ENCODE data around the gene FRMD4B.
"Not testable (repeated sequence)": the region's sequence is repeated elsewhere in the genome, so short reads cannot be mapped to it uniquely, and the experiment has no call there.

Gene FRMD4B

DNA sequence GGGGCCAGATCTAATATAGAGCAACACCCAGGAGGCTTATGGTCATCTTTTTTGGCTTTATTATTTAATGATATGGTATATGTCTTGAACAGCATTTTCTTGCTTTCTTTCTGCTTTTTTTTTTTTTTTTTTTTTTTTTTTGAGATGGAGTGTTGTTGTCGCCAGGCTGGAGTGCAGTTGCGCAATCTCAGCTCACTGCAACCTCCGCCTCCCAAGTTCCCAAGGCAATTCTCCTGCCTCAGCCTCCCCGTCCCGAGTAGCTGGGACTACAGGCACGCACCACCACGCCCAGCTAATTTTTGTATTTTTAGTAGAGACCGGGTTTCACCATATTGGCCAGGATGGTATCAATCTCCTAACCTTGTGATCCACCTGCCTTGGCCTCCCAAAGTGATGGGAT lies 108.5 kb downstream of the FRMD4B start:
- H3K36me3 Mint-ChIP-seq; H3K27ac Mint-ChIP-seq; H3K27me3 Mint-ChIP-seq; H3K4me3 Mint-ChIP-seq; H3K9me3 Mint-ChIP-seq (ENCODE audit: low read depth): not testable (repeated sequence)
- peaks cover 13% of the 10 kb centered on the region for H3K4me1 Mint-ChIP-seq (ENCODE audit: low read depth)

DNA sequence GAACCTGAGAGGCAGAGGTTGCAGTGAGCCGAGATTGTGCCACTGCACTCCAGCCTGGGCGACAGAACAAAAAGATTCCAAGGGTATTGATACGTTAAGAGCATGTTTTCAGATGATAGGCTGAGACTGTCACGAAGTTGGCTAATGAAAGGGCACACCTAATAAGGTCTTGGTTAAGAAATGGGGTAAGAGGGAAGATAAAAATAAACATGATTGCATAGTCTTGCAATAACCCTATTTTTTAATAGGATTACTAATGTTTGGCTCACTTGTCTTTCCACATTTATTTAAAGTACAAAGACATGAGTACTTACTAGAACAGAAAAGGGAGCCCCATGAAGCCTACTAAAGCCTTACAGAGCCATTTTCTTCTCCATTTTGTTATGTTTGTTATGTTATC lies 109.0 kb downstream of the FRMD4B start:
- H3K27me3 Mint-ChIP-seq, result peaks cover 2% of the 10 kb centered on the region
- no peaks in the 10 kb centered on the region for H3K9me3 Mint-ChIP-seq (ENCODE audit: low read depth)
- H3K4me1 Mint-ChIP-seq (ENCODE audit: low read depth), result peaks cover 8% of the 10 kb centered on the region
- no peak overlapping the region for H3K4me3 Mint-ChIP-seq
- no peaks in the 10 kb centered on the region for H3K36me3 Mint-ChIP-seq
- no peak overlapping the region for H3K27ac Mint-ChIP-seq

DNA sequence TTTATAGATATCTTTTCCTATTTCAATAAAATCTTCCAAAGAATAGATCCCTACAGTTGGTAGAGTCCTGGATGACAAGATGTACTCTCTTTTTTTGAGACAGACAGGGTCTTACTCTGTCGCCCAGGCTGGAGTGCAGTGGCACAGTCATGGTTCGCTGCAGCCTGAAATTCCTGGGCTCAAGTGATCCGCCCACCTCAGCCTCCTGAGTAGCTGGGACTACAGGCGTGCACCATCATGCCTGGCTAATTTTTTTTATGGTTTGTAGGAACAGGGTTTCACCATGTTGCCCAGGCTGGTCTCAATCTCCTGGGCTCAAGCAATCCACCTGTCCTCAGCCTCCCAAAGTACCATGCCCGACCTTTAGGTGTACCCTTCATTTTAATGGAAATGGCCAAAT lies 109.7 kb downstream of the FRMD4B start:
- H3K36me3 Mint-ChIP-seq; H3K9me3 Mint-ChIP-seq (ENCODE audit: low read depth); H3K4me1 Mint-ChIP-seq (ENCODE audit: low read depth); H3K27ac Mint-ChIP-seq; H3K27me3 Mint-ChIP-seq; H3K4me3 Mint-ChIP-seq: not testable (repeated sequence)

DNA sequence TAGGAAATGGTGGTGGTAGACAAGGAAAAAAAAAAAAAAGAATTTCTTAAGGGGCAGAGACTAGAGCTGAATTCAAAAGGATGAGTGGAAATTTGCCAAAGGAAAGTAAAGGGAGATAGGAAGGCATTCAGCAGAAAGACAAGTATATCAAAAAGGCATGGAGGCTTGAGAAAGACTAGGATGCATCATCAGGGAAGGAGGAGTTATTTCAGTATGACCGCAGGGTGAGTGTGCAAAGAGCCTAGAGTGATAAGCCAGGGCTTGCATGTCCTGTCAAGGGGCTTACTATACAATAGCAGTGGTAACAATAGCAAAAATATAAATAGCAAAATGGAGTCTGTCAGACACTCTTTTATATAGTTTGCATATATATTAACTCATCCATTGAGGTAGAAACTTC lies 112.0 kb downstream of the FRMD4B start:
- Mint-ChIP-seq H3K4me3 (no peak overlapping the region), H3K27ac (no peak overlapping the region), H3K27me3 (peaks cover 2% of the 10 kb centered on the region), H3K36me3 (no peaks in the 10 kb centered on the region), H3K4me1 (ENCODE audit: low read depth) (no peaks in the 10 kb centered on the region), H3K9me3 (ENCODE audit: low read depth) (no peaks in the 10 kb centered on the region)

DNA sequence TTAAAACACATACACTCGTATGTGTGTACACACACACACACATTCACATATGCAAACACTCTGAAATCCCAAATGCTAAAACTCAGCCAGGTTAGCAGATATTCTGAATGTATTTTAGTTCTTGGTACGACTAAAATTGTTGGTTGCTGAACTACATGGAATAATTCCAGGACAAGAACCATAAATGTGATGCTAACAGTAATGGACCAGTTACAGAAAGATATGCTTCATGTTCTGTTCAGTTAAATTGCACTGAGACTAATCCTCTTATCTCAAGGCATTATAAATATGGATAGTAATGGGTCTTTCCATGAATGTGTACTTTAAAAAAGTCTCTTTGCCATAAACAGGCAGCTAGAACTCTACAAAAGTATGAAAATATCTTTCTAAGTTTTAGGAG lies 113.3 kb downstream of the FRMD4B start:
- no peaks in the 10 kb centered on the region for H3K36me3 Mint-ChIP-seq
- H3K27me3 Mint-ChIP-seq, result peaks cover 2% of the 10 kb centered on the region
- H3K4me3 Mint-ChIP-seq, result no peak overlapping the region
- H3K4me1 Mint-ChIP-seq (ENCODE audit: low read depth), result no peaks in the 10 kb centered on the region
- no peak overlapping the region for H3K27ac Mint-ChIP-seq
- H3K9me3 Mint-ChIP-seq (ENCODE audit: low read depth), result no peaks in the 10 kb centered on the region

DNA sequence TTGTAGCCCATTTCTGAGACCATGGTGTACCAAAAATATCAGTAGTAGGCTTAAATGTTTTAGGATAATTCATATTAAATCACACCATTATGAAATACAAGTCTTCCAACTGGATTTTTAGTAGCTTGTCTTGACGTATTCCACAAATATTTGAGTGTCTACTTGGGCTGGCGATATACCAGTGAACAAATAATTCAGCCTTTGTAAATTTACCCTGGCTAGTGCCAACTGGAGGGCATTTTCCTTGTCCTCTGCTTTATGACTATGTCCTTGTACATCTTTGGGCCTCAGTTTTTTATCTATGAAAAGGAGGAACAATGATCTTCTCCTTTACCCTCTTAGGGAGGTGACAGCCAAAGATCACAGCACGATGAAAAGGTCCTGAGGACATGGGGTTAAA lies 114.8 kb downstream of the FRMD4B start:
- no peak overlapping the region for H3K27ac Mint-ChIP-seq
- H3K9me3 Mint-ChIP-seq (ENCODE audit: low read depth), result no peaks in the 10 kb centered on the region
- H3K27me3 Mint-ChIP-seq, result no peaks in the 10 kb centered on the region
- no peaks in the 10 kb centered on the region for H3K4me1 Mint-ChIP-seq (ENCODE audit: low read depth)
- no peaks in the 10 kb centered on the region for H3K36me3 Mint-ChIP-seq
- no peak overlapping the region for H3K4me3 Mint-ChIP-seq

DNA sequence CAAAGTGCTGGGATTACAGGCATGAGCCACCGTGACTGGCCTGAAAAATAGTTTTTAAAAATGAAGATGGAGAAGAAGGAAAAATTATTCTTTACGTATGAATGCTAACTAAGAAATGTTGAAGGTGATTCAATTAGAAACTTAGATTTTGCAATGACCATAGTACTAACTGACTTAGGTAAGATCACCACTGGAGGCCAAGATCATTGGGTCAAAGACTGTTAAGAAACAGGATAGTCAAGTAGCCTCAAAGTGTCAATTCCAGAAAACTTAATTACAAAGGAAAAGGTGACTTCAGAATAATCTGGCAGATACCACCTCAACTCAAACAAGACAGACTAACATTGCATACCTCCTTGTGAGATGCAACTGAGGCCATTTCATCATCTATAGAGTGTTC lies 119.3 kb downstream of the FRMD4B start:
- Mint-ChIP-seq H3K27ac (no peak overlapping the region), H3K36me3 (no peaks in the 10 kb centered on the region), H3K9me3 (ENCODE audit: low read depth) (no peaks in the 10 kb centered on the region), H3K4me3 (no peak overlapping the region), H3K27me3 (no peaks in the 10 kb centered on the region), H3K4me1 (ENCODE audit: low read depth) (no peaks in the 10 kb centered on the region)

DNA sequence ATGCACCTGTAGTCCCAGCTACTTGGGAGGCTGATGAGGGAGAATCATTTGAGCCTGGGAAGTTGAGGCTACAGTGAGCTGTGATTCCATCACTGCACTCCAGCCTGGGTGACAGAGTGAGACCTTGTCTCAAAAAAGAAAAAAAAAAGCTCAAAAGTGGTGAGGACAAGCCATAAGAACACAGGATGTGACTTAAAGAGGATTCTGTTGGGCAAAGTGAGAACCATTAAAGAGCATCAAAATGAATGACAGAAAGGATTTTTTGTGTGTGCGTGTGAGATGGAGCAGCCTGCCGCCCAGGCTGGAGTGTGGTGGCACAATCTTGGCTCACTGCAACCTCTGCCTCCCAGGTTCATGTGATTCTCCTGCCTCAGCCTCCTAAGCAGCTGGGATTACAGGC lies 119.8 kb downstream of the FRMD4B start:
- H3K36me3 Mint-ChIP-seq; H3K27ac Mint-ChIP-seq; H3K4me3 Mint-ChIP-seq; H3K9me3 Mint-ChIP-seq (ENCODE audit: low read depth); H3K27me3 Mint-ChIP-seq; H3K4me1 Mint-ChIP-seq (ENCODE audit: low read depth): not testable (repeated sequence)

DNA sequence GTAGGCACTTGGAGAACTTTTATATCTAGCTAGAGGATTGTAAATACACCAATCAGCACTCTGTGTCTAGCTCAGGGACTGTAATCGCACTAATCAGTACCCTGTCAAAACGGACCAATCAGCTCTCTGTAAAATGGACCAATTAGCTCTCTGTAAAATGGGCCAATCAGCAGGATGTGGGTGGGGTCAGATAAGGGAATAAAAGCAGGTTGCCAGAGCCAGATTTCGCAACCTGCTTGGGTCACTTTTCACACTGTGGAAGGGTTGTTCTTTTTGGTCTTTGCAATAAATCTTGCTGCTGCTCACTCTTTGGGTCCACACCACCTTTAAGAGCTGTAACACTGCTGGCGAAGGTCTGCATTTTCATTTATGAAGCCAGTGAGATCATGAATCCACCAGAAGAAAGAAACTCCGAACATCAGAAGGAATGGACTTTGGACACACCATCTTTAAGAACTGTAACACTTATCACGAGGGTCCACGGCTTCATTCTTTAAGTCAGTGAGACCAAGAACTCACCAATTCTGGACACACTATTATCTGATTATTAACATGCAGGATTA lies 125.0 kb downstream of the FRMD4B start:
- H3K4me3 Mint-ChIP-seq; H3K27me3 Mint-ChIP-seq; H3K9me3 Mint-ChIP-seq (ENCODE audit: low read depth); H3K27ac Mint-ChIP-seq; H3K4me1 Mint-ChIP-seq (ENCODE audit: low read depth); H3K36me3 Mint-ChIP-seq: not testable (repeated sequence)

DNA sequence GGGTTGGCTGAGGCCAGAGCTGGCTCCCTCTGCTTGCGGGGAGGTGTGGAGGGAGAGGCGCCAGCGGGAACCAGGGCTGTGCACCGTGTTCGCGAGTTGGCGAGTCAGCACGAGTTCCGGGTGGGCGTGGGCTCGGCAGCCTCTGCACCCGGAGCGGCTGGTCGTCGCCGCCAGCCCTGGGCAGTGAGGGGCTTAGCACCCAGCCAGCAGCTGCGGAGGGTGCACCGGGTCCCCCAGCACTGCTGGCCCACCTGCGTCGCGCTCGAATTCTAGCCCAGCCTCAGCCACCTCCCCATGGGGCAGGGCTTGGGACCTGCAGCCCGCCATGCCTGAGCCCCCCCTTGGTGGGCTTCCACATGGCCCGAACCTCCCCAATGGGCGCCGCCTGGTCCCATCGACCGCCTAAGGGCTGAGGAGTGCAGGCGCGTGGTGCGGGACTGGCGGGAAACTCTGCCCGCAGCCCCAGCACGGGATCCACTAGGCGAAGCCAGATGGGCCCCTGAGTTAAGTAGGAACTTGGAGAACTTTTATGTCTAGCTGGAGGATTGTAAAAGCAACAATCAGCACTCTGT lies 125.6 kb downstream of the FRMD4B start:
- H3K4me3 Mint-ChIP-seq, result no peak overlapping the region
- H3K9me3 Mint-ChIP-seq (ENCODE audit: low read depth), result no peaks in the 10 kb centered on the region
- no peaks in the 10 kb centered on the region for H3K36me3 Mint-ChIP-seq
- H3K4me1 Mint-ChIP-seq (ENCODE audit: low read depth), result no peaks in the 10 kb centered on the region
- no peaks in the 10 kb centered on the region for H3K27me3 Mint-ChIP-seq
- no peak overlapping the region for H3K27ac Mint-ChIP-seq

DNA sequence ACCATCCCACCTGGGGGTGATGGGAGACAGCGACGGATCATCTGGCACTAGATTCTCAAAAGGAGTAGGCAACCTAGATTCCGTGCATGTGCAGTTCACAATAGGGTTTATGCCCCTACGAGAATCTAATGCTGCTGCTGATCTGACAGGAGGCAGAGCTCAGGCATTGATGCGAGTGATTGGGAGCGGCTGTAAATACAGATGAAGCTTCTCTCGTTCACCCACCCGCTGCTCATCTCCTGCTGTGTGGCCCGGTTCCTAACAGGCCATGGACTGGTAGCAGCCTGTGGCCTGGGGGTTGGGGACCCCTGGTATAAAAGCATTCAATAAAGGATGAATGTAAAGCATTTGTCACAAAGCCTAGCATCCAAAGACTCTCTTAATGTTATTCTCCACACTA lies 126.8 kb downstream of the FRMD4B start:
- Mint-ChIP-seq H3K36me3 (no peaks in the 10 kb centered on the region), H3K27me3 (no peaks in the 10 kb centered on the region), H3K9me3 (ENCODE audit: low read depth) (no peaks in the 10 kb centered on the region), H3K4me1 (ENCODE audit: low read depth) (no peaks in the 10 kb centered on the region), H3K4me3 (no peak overlapping the region), H3K27ac (no peak overlapping the region)

DNA sequence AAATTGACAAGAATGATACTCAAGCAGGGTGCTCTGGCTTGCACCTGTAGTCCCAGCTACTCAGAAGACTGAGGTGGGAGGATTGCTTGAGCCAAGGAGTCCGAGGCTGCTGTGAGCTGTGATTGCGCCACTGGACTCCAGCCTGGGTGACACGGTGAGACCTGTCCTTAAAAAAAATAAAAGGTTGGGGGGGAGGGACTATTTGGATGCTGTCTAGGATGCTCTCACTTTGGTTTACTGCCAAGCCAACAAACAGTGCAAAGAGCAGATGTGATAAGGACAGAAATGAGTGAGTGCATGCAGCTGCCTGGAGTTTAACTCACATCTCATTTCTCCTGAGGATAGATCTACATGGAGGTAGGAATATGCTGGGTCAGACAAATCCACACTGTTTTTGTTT lies 130.0 kb downstream of the FRMD4B start:
- Mint-ChIP-seq H3K27me3 (no peaks in the 10 kb centered on the region), H3K36me3 (no peaks in the 10 kb centered on the region), H3K4me1 (ENCODE audit: low read depth) (no peaks in the 10 kb centered on the region), H3K9me3 (ENCODE audit: low read depth) (no peaks in the 10 kb centered on the region), H3K27ac (no peak overlapping the region), H3K4me3 (no peak overlapping the region)

DNA sequence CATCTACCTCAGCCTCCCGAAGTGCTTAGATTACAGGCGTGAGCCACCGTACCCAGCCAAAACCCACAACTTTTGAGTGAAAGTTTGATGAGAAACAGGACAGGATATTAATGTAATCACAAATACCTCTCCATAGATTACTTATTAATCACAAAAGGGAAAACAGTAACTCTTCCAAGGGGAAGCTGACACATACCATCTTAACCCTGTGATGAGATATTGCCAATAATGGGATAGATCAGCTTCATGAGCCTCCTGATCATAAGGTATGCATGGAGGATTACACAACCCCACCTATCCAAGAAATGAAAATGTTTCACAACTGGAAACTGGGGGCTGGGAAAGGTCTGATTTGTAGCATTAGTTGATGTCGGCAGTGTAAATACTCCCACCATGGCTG lies 131.5 kb downstream of the FRMD4B start:
- H3K9me3 Mint-ChIP-seq (ENCODE audit: low read depth), result no peaks in the 10 kb centered on the region
- H3K27me3 Mint-ChIP-seq, result no peaks in the 10 kb centered on the region
- H3K36me3 Mint-ChIP-seq, result no peaks in the 10 kb centered on the region
- H3K27ac Mint-ChIP-seq, result no peak overlapping the region
- H3K4me3 Mint-ChIP-seq, result no peak overlapping the region
- H3K4me1 Mint-ChIP-seq (ENCODE audit: low read depth), result peaks cover 7% of the 10 kb centered on the region

DNA sequence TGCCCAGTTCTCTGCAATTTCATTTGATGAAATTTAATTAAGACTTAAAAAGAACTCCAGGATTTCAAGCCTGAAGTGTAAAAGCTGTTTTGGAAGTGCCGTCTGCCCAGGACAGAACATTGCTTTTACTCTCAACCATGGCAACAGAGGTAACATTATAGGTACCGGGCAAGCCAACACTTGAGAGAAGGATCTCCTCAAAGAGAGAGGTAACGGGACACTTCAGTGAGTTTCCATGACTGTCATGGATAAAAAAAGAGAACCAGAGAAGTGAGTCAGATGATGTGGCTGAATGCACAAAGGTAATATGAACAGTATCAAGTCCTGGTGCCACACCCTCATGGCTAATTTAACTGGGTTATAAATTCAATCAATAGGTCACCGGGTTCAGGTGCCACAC lies 133.3 kb downstream of the FRMD4B start:
- Mint-ChIP-seq H3K9me3 (ENCODE audit: low read depth) (no peaks in the 10 kb centered on the region), H3K27ac (no peak overlapping the region), H3K27me3 (no peaks in the 10 kb centered on the region), H3K36me3 (no peaks in the 10 kb centered on the region), H3K4me3 (no peak overlapping the region), H3K4me1 (ENCODE audit: low read depth) (peaks cover 10% of the 10 kb centered on the region)

DNA sequence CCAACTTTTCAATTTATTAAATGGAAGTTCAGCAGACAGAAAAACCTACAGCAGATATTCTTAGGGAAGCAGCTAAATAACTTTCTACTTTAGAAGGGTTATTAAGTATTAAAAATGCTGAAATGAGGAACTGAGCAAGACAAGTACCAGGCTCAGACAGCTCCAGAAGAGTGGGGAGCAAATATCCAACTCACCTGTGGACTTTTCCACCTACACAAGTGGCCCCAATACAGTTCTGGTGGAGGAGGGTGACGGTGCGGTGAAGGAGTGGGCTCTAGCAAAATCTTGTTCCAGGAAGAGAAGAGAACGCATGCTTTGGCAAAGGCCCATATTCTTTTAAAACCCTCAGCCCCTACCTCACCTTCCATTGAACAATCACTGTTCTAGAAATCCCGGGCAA lies 133.7 kb downstream of the FRMD4B start:
- Mint-ChIP-seq H3K27ac (no peak overlapping the region), H3K4me3 (no peak overlapping the region), H3K27me3 (no peaks in the 10 kb centered on the region)

DNA sequence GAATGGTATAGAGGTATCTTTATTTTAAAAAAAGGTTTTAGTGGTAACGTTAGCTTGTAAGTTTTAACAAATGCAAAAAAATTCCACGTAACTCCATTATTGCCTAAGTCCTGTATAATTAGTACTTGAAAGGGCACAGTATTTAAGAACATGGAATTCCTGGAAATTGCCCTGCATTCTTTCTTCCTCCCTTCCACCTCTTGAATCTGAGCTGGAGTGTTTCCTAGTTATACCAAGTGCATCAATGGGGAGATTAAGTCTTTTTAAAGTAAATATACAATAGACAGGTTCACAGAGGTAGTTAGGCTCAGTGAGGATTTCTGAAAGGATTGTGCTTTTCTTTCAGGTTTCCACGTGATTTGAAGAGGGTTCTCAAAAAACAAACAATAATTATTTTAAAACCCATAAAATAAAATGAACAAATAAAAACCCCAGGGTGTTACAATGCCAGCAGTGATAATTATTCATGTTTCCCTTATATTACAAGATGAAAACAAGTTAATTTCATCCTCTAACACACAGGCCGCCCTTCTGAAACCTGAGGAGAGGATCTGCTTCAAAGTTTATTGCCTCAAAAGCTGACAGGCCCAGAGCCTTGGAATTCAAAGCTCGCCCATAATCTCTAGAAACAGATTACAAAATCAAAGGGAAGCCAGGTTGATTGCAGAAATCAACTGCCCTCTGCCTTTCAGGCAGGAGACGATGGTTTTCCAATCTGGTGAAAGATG lies 134.6 kb downstream of the FRMD4B start:
- Mint-ChIP-seq H3K27ac (no peak overlapping the region), H3K4me3 (no peak overlapping the region), H3K27me3 (no peaks in the 10 kb centered on the region)

More for the DNA sequence above, 133.7 kb downstream of the FRMD4B start:
- no peaks in the 10 kb centered on the region for H3K36me3 Mint-ChIP-seq
- H3K4me1 Mint-ChIP-seq (ENCODE audit: low read depth), result peaks cover 10% of the 10 kb centered on the region
- H3K9me3 Mint-ChIP-seq (ENCODE audit: low read depth), result no peaks in the 10 kb centered on the region

More for the DNA sequence above, 134.6 kb downstream of the FRMD4B start:
- H3K4me1 Mint-ChIP-seq (ENCODE audit: low read depth), result peaks cover 10% of the 10 kb centered on the region
- no peaks in the 10 kb centered on the region for H3K36me3 Mint-ChIP-seq
- H3K9me3 Mint-ChIP-seq (ENCODE audit: low read depth), result no peaks in the 10 kb centered on the region
